ENCODE data around the gene DNAH14.

DNA sequence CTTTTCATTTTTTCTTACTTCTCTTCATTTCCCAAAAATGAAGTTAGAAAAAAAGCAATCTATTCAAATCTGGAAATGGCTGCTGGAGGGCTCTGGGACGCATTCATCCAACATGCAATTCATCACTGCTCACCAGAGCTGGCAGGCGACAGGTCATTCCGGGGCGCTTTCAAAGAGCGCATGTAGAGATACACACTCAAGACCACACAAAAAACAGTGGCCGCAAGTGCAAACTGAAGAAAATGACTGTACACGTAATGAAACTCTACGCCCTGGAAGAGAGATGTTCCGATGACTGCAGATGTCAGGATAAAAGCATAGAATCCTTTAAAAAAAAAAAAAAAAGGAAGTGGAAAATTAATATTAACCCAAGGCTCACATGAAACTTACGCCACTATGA, 482.8 kb downstream of the DNAH14 start:
- TF ChIP-seq, protein P1, sequence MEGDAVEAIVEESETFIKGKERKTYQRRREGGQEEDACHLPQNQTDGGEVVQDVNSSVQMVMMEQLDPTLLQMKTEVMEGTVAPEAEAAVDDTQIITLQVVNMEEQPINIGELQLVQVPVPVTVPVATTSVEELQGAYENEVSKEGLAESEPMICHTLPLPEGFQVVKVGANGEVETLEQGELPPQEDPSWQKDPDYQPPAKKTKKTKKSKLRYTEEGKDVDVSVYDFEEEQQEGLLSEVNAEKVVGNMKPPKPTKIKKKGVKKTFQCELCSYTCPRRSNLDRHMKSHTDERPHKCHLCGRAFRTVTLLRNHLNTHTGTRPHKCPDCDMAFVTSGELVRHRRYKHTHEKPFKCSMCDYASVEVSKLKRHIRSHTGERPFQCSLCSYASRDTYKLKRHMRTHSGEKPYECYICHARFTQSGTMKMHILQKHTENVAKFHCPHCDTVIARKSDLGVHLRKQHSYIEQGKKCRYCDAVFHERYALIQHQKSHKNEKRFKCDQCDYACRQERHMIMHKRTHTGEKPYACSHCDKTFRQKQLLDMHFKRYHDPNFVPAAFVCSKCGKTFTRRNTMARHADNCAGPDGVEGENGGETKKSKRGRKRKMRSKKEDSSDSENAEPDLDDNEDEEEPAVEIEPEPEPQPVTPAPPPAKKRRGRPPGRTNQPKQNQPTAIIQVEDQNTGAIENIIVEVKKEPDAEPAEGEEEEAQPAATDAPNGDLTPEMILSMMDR (IDR thresholded peaks at IDR 0.05; ENCODE audit: extremely low read depth in 1 of 2, insufficient read depth in 1 of 2, low read depth in 1 of 2, low read length in 2 of 2), result no peak
- TF ChIP-seq POLR2A (IDR thresholded peaks at IDR 0.05; ENCODE audit: low read depth, low read length) (no peak), JUN (IDR thresholded peaks at IDR 0.05; ENCODE audit: borderline replicate concordance, insufficient read depth, insufficient read length, low read depth) (no peak), EZH2 (IDR thresholded peaks at IDR 0.05; ENCODE audit: borderline replicate concordance, low read depth, low read length, severe bottlenecking) (no peak)

All from endothelial cell of umbilical vein (primary cell).